CD14-positive monocyte (primary cell): ENCODE data around the gene ZNF28. TPM values are rescaled to one million over a fixed set of nuclear protein-coding genes. Genes with fewer than 3 reads are reported as not detected.
A peak's percentile ranks its signal among the peaks of the same experiment; 100 is the strongest.
"Not testable (repeated sequence)": the region's sequence is repeated elsewhere in the genome, so short reads cannot be mapped to it uniquely, and the experiment has no call there.

Experiments used
- DNase-seq, 3 donors: peaks; one replicate each; pipeline ENCODE4 v3.0.0-alpha.2; 2011 to 2022
- H2AFZ ChIP-seq: 2 replicates; pipeline ENCODE4 v1.6.0; 2012; ENCODE audit warnings: mild to moderate bottlenecking, low read depth, low read length, inconsistent platforms; ENCODE audit not compliant: insufficient read depth, poor library complexity, severe bottlenecking
- H3K27ac ChIP-seq, 2 donors: 1 replicate in 1 of 2; 2 replicates in 1 of 2; pipeline ENCODE4 v1.5.1; 2012 to 2013; ENCODE audit warnings: low read length in 2 of 2, control low read depth in 1 of 2, inconsistent platforms in 1 of 2, low read depth in 1 of 2, mild to moderate bottlenecking in 1 of 2
- H3K27me3 ChIP-seq, 2 donors: one replicate each; pipeline versions ENCODE4 v1.6.0 to v1.6.1; 2011 to 2013; ENCODE audit warnings: low read length in 2 of 2; ENCODE audit not compliant: control insufficient read depth in 2 of 2, insufficient read depth in 2 of 2
- H3K36me3 ChIP-seq, 2 donors: replicated peaks in 1 of 2; 1 replicate in 1 of 2; 2 replicates in 1 of 2; pipeline versions ENCODE4 v1.5.1 to v1.6.1; 2012 to 2013; ENCODE audit warnings: low read length in 2 of 2, control low read depth in 1 of 2, inconsistent platforms in 1 of 2, mild to moderate bottlenecking in 1 of 2; ENCODE audit not compliant: insufficient read depth in 2 of 2, control insufficient read depth in 1 of 2
- H3K4me1 ChIP-seq, 2 donors: 1 replicate in 1 of 2; 2 replicates in 1 of 2; pipeline versions ENCODE4 v1.5.1 to v1.6.1; 2012 to 2013; ENCODE audit warnings: low read length in 2 of 2, control low read depth in 1 of 2, inconsistent platforms in 1 of 2, mild to moderate bottlenecking in 1 of 2, moderate library complexity in 1 of 2; ENCODE audit not compliant: insufficient read depth in 2 of 2, control insufficient read depth in 1 of 2
- H3K4me2 ChIP-seq: replicated peaks from 2 replicates; pipeline ENCODE3; 2012; ENCODE audit warnings: low read length, moderate library complexity, mild to moderate bottlenecking; ENCODE audit not compliant: poor library complexity, severe bottlenecking; ENCODE audit errors: extremely low read depth
- H3K4me3 ChIP-seq, 3 experiments: fragments of 200-600 bp in 1 of 3; sonication (generic) in 1 of 3; replicated peaks in 1 of 3; 1 replicate in 2 of 3; 2 replicates in 1 of 3; pipeline ENCODE4 v1.5.1; 2011 to 2013; ENCODE audit warnings: low read length in 3 of 3, mild to moderate bottlenecking in 3 of 3, control low read depth in 2 of 3, low read depth in 2 of 3, inconsistent platforms in 1 of 3, moderate library complexity in 1 of 3
- H3K79me2 ChIP-seq: 2 replicates; pipeline ENCODE4 v1.6.0; 2012; ENCODE audit warnings: mild to moderate bottlenecking, control low read depth, inconsistent platforms, low read length, moderate library complexity; ENCODE audit not compliant: insufficient read depth
- H3K9ac ChIP-seq: 2 replicates; pipeline ENCODE4 v1.6.0; 2017; ENCODE audit warnings: low read length, mild to moderate bottlenecking; ENCODE audit not compliant: insufficient read depth, poor library complexity, severe bottlenecking
- H3K9me3 ChIP-seq, 2 donors: replicated peaks in 1 of 2; 1 replicate in 1 of 2; 2 replicates in 1 of 2; pipeline versions ENCODE4 v1.5.1 to v1.6.1; 2012 to 2013; ENCODE audit warnings: low read length in 2 of 2, control low read depth in 1 of 2; ENCODE audit not compliant: control insufficient read depth in 1 of 2, insufficient read depth in 1 of 2
- H4K20me1 ChIP-seq: 2 replicates; pipeline ENCODE4 v1.6.0; 2012; ENCODE audit warnings: mild to moderate bottlenecking, low read length, control low read depth, moderate library complexity; ENCODE audit not compliant: insufficient read depth
- H3K27ac Mint-ChIP-seq, 7 donors: one replicate each; pipeline ENCODE4 v1.8.0; 2020; ENCODE audit warnings: mild to moderate bottlenecking in 7 of 7, mixed read lengths in 7 of 7, moderate library complexity in 6 of 7, inconsistent platforms in 2 of 7
- H3K27me3 Mint-ChIP-seq, 3 donors: one replicate each; pipeline ENCODE4 v1.8.0; 2021 to 2022; ENCODE audit warnings: low read depth in 3 of 3, mild to moderate bottlenecking in 3 of 3, mixed read lengths in 3 of 3, moderate library complexity in 3 of 3, inconsistent platforms in 1 of 3
- H3K36me3 Mint-ChIP-seq, 2 donors: one replicate each; pipeline ENCODE4 v1.8.0; 2020; ENCODE audit warnings: mixed read lengths in 2 of 2, inconsistent platforms in 1 of 2, mild to moderate bottlenecking in 1 of 2
- H3K4me1 Mint-ChIP-seq: one replicate; pipeline ENCODE4 v1.8.0; 2020; ENCODE audit warnings: mild to moderate bottlenecking, mixed read lengths
- H3K4me3 Mint-ChIP-seq, 2 donors: one replicate each; pipeline ENCODE4 v1.8.0; 2020; ENCODE audit warnings: mild to moderate bottlenecking in 2 of 2, mixed read lengths in 2 of 2, moderate library complexity in 1 of 2
- H3K9me3 Mint-ChIP-seq, 7 donors: one replicate each; pipeline ENCODE4 v1.8.0; 2020 to 2022; ENCODE audit warnings: mixed read lengths in 7 of 7, mild to moderate bottlenecking in 6 of 7, moderate library complexity in 6 of 7, inconsistent platforms in 2 of 7
- WGBS: methylation state at CpG from one replicate; pipeline ENCODE4 v1.1.5; 2013; ENCODE audit warnings: missing lambda C conversion rate; ENCODE audit not compliant: insufficient coverage; 5-methylcytosine and 5-hydroxymethylcytosine counted together
- intact Hi-C, 2 donors: fragments of 100-400 bp; cut with micrococcal nuclease; formaldehyde crosslinking; loops; one replicate each; pipeline versions ENCODE4 v1.15.0 to v1.15.1; 2023
- polyA plus RNA-seq, 3 donors: library from polyadenylated mRNA; depleted of rRNA in 1 of 3; unstranded in 2 of 3; stranded (reverse) in 1 of 3; fragments of 300-500 nt in 2 of 3; fragments of >200 nt in 1 of 3; fragmentation: Illumina TruSeq in 2 of 3; gene quantifications; 1 replicate in 2 of 3; 2 replicates in 1 of 3; pipeline ENCODE4 v1.2.3, GENCODE V29; 2012 to 2021
- TF ChIP-seq, protein P1 (sequence below): fragments of 200-600 bp; IDR thresholded peaks from one replicate; pipeline ENCODE4 v1.8.0; 2022; ENCODE audit warnings: antibody characterized with exemption, mild to moderate bottlenecking

ZNF28 gene
- polyA plus RNA-seq, 3 donors: 2.4 to 21.2 (median 15.0) TPM

DNA sequence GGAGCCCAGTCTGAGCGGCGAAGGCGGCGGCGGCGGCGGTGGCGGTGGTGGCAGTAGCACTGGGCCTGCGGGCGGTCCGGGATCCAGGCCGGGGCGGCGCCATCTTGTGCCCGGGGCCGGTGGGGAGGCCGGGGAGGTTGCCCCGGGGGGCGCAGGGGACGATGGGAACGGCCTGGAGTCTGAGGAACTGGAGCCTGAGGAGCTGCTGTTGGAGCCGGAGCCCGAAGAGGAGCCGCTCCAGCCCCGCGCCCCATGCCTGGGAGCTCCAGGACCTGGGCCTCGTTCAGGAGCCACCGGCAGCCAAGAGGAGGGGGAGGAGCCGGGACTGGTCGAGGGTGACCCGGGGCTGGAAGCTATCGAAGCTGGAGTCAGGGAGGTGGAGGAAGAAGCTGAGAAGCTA is 11.6 kb downstream of the ZNF28 start:
- Histone ChIP-seq H3K4me2 (no peak overlapping the region), H3K4me3 (no peak overlapping the region), H3K36me3 (peaks cover 37 to 63% of the 10 kb centered on the region in 2 donors), H3K27ac (no peak overlapping the region), H3K79me2 (no peaks in the 10 kb centered on the region), H2AFZ (no peak overlapping the region), H3K9me3 (peaks cover 66 to 76% of the 10 kb centered on the region in 2 donors), H3K4me1 (no peaks in the 10 kb centered on the region), H3K27me3 (no peaks in the 10 kb centered on the region), H3K9ac (no peak overlapping the region), H4K20me1 (no peaks in the 10 kb centered on the region)
- Mint-ChIP-seq H3K4me1 (no peaks in the 10 kb centered on the region), H3K27me3 (no peaks in the 10 kb centered on the region), H3K27ac (no peak overlapping the region), H3K9me3 (peaks cover 47 to 85% (median 78%) of the 10 kb centered on the region in 7 donors), H3K4me3 (no peak overlapping the region), H3K36me3 (peaks cover 59 to 75% of the 10 kb centered on the region in 2 donors)
- intact Hi-C loops: no loop called here
- TF ChIP-seq, protein P1, sequence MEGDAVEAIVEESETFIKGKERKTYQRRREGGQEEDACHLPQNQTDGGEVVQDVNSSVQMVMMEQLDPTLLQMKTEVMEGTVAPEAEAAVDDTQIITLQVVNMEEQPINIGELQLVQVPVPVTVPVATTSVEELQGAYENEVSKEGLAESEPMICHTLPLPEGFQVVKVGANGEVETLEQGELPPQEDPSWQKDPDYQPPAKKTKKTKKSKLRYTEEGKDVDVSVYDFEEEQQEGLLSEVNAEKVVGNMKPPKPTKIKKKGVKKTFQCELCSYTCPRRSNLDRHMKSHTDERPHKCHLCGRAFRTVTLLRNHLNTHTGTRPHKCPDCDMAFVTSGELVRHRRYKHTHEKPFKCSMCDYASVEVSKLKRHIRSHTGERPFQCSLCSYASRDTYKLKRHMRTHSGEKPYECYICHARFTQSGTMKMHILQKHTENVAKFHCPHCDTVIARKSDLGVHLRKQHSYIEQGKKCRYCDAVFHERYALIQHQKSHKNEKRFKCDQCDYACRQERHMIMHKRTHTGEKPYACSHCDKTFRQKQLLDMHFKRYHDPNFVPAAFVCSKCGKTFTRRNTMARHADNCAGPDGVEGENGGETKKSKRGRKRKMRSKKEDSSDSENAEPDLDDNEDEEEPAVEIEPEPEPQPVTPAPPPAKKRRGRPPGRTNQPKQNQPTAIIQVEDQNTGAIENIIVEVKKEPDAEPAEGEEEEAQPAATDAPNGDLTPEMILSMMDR: no peak
- 98% methylated on average over 29 of the region's 32 CpGs for WGBS
- no peak for DNase-seq

DNA sequence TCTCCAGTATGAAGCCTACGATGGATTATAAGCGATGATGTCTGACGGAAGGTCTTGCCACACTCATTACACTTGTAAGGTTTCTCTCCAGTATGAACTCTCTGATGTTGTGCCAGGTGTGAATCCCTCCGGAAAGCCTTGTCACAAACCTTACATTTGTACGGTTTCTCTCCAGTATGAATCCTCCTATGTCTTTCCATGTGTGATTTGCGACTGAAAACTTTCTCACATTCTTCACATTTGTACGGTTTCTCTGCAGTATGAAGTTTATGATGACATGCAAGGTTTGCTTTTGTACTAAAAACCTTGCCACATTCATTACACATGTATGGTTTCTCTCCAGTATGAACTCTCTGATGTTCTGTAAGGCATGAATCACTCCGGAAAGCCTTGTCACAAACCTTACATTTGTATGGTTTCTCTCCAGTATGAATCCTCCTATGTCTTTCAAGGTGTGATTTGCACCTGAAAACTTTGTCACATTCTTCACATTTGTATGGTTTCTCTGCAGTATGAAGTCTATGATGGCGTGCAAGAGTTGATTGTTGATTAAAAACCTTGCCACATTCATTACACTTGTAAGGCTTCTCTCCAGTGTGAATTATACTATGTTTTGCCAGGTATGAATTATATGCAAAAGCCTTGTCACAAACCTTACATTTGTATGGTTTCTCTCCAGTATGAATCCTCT is 21.3 kb downstream of the ZNF28 start:
- WGBS: 100% methylated on average over 1 of the region's 9 CpGs
- H3K36me3 Mint-ChIP-seq: peaks cover 40 to 45% of the 10 kb centered on the region in 2 donors
- H3K4me3 ChIP-seq: peak overlapping the region in 1 of 3 experiments; percentile 32
- H3K27me3 Mint-ChIP-seq, H3K79me2 ChIP-seq, H3K4me2 ChIP-seq, H3K4me3 Mint-ChIP-seq, H3K4me1 Mint-ChIP-seq, H2AFZ ChIP-seq, H3K27me3 ChIP-seq, H3K4me1 ChIP-seq, DNase-seq, H3K27ac Mint-ChIP-seq, H3K27ac ChIP-seq, H3K9ac ChIP-seq, H4K20me1 ChIP-seq, intact Hi-C loops: not testable (repeated sequence)
- H3K9me3 Mint-ChIP-seq: peaks cover 64 to 96% (median 91%) of the 10 kb centered on the region in 7 donors
- H3K36me3 ChIP-seq: peaks cover 34 to 54% of the 10 kb centered on the region in 2 donors
- peaks cover 56 to 97% of the 10 kb centered on the region in 2 donors for H3K9me3 ChIP-seq
